NT2/D1 (cell line): Measurements from ENCODE around the gene ASXL1.

Experiments
- DNase-seq: peaks from one replicate; pipeline ENCODE4 v3.0.0-alpha.2; 2011; ENCODE audit warnings: low read depth, low spot score
- H3K27me3 ChIP-seq: 2 replicates; pipeline ENCODE4 v1.6.0; 2011; ENCODE audit warnings: mild to moderate bottlenecking; ENCODE audit not compliant: insufficient read length, insufficient read depth
- H3K36me3 ChIP-seq: 2 replicates; pipeline ENCODE4 v1.6.1; 2011; ENCODE audit warnings: mild to moderate bottlenecking, low read length, mixed read lengths; ENCODE audit not compliant: insufficient read depth, insufficient read length
- H3K4me1 ChIP-seq: 2 replicates; pipeline ENCODE4 v1.5.1; 2011; ENCODE audit not compliant: insufficient read depth, insufficient read length
- H3K4me3 ChIP-seq: 2 replicates; pipeline ENCODE4 v1.5.1; 2011; ENCODE audit warnings: low read depth; ENCODE audit not compliant: insufficient read length
- H3K9ac ChIP-seq: 2 replicates; pipeline ENCODE4 v1.6.0; 2011; ENCODE audit warnings: low read depth; ENCODE audit not compliant: insufficient read length
- H3K9me3 ChIP-seq: 2 replicates; pipeline ENCODE4 v1.5.1; 2011; ENCODE audit warnings: mild to moderate bottlenecking, low read length; ENCODE audit not compliant: insufficient read depth
- SUZ12 ChIP-seq: IDR thresholded peaks from 2 replicates; pipeline ENCODE4 v1.6.1; 2011; ENCODE audit not compliant: insufficient read length, insufficient read depth; ENCODE audit errors: extremely low read depth
- YY1 ChIP-seq: IDR thresholded peaks from 2 replicates; pipeline ENCODE4 v1.6.1; 2011; ENCODE audit not compliant: insufficient read length, insufficient read depth
- ZNF274 ChIP-seq: IDR thresholded peaks from 2 replicates; pipeline ENCODE4 v1.6.1; 2011; ENCODE audit warnings: mild to moderate bottlenecking, low read depth, low read length

Gene ASXL1

DNA sequence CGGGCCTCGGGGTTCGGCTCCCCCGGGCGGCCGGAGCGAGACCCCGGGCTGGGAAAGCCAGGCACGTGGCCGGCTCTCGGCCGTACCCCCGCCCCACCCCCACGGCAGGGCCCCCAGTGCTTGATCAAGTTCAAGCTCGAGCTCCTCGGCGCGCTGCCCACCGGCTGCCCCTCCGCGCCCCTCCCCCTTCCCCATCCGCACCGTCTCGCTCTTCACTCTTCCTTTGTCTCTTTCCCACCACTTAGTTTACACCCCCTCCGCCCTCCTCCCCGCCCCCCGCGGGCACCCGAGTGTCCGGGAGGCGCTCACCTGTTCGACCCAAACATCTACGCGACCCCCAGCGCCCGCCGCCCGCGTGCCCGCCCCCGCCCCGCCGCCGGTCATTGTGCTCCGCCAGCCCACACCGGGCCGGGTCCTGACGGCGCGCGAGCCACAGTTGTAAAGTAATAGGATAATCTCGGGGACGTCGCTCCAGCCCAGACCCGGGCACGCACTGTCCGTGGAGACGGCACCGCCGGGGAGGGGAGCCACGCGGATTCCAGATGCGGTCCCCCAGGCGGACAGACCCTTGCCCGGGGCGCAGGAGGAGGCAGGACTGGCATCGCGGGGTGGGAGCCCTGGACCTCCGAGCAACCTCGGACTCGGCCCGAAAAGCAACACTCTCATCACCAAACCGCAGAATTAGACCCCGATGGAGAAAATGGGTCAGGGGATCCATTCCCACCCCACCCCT lies 126.3 kb downstream of the ASXL1 start:
- Histone ChIP-seq H3K9me3 (peaks cover 4% of the 10 kb centered on the region; the same call in 1 of the 2 replicates), H3K9ac (peak overlapping the region; percentile 85), H3K36me3 (peaks cover 3% of the 10 kb centered on the region), H3K4me3 (peak overlapping the region; percentile 67), H3K27me3 (no peaks in the 10 kb centered on the region), H3K4me1 (peaks cover 10% of the 10 kb centered on the region)
- DNase-seq: no peak
- TF ChIP-seq SUZ12 (no peak), YY1 (no peak), ZNF274 (no peak)

DNA sequence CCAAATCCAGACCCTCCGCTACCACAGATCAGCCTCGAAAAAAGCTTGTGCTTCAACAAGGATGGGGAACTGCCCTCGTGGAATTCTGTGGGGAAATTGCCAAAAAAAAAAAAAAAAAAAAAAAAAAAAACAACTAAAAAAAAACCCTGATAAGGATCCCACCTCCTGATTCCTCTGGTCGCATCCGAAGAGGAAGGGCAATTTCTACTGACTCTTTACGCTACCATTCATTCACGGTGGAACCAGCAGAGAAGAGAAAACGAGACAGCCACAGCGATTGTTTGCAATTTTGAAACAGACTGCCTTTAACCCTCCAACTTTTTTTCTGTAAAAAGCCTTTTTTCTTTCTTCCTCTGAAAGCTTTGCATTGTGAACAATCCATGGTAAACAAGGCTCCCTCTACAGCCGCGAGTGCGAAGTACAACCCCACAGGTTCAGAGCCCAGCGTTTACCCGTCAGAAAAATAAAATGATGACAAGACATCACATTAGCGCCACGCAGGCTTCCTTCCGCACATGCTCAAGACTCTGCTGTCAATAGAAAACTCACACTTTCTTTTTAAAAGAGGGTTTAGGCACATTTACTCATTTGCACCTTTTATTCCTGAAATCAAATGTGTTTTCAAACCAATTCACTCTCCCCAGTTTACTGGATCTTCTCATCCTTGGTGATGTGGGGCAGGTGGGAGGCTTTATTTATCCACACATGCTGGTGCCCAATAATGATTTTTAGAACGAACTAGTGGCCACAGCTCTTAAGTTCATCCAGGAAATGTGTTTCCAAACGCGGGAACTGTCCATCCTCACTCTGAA lies 127.0 kb downstream of the ASXL1 start:
- Histone ChIP-seq H3K9ac (peak overlapping the region; percentile 85), H3K4me1 (peaks cover 8% of the 10 kb centered on the region), H3K27me3 (no peaks in the 10 kb centered on the region), H3K4me3 (peak overlapping the region; percentile 55), H3K9me3 (peaks cover 4% of the 10 kb centered on the region; the same call in 1 of the 2 replicates), H3K36me3 (peaks cover 3% of the 10 kb centered on the region)
- DNase-seq: no peak
- TF ChIP-seq SUZ12 (no peak), ZNF274 (no peak), YY1 (no peak)

- TF ChIP-seq YY1: no peak
- TF ChIP-seq SUZ12: no peak
- no peak for TF ChIP-seq ZNF274
- H3K9ac ChIP-seq: no peak overlapping the region
Observed at GRCh38 chr20:32485770-32486478, 127.8 kb downstream of the ASXL1 start.

GRCh38 chr20:32487381-32487780 lies 129.2 kb downstream of the ASXL1 start:
- H3K4me1 ChIP-seq: peaks cover 2% of the 10 kb centered on the region
- H3K4me3 ChIP-seq: no peak overlapping the region
- H3K9ac ChIP-seq: no peak overlapping the region
- no peaks in the 10 kb centered on the region for H3K36me3 ChIP-seq
- H3K27me3 ChIP-seq: no peaks in the 10 kb centered on the region
- no peak for DNase-seq
- peaks cover 4% of the 10 kb centered on the region; the same call in 1 of the 2 replicates for H3K9me3 ChIP-seq
- TF ChIP-seq SUZ12 (no peak), ZNF274 (no peak), YY1 (no peak)

More at GRCh38 chr20:32485770-32486478, 127.8 kb downstream of the ASXL1 start:
- no peak overlapping the region for H3K4me3 ChIP-seq
- H3K36me3 ChIP-seq: no peaks in the 10 kb centered on the region
- H3K9me3 ChIP-seq: peaks cover 4% of the 10 kb centered on the region; the same call in 1 of the 2 replicates
- H3K4me1 ChIP-seq: peaks cover 6% of the 10 kb centered on the region
- no peak for DNase-seq
- H3K27me3 ChIP-seq: no peaks in the 10 kb centered on the region

- DNase-seq: no peak
- Histone ChIP-seq H3K9ac (no peak overlapping the region), H3K9me3 (peaks cover 4% of the 10 kb centered on the region; the same call in 1 of the 2 replicates), H3K27me3 (no peaks in the 10 kb centered on the region), H3K4me3 (no peak overlapping the region), H3K36me3 (no peaks in the 10 kb centered on the region), H3K4me1 (peaks cover 2% of the 10 kb centered on the region)
- TF ChIP-seq YY1: no peak
- TF ChIP-seq ZNF274: no peak
- no peak for TF ChIP-seq SUZ12
Observed at GRCh38 chr20:32488066-32488838, 130.1 kb downstream of the ASXL1 start.
